ENCODE results near the gene PPME1.
A peak's percentile ranks its signal among the peaks of the same experiment; 100 is the strongest.

The PPME1 gene

DNA sequence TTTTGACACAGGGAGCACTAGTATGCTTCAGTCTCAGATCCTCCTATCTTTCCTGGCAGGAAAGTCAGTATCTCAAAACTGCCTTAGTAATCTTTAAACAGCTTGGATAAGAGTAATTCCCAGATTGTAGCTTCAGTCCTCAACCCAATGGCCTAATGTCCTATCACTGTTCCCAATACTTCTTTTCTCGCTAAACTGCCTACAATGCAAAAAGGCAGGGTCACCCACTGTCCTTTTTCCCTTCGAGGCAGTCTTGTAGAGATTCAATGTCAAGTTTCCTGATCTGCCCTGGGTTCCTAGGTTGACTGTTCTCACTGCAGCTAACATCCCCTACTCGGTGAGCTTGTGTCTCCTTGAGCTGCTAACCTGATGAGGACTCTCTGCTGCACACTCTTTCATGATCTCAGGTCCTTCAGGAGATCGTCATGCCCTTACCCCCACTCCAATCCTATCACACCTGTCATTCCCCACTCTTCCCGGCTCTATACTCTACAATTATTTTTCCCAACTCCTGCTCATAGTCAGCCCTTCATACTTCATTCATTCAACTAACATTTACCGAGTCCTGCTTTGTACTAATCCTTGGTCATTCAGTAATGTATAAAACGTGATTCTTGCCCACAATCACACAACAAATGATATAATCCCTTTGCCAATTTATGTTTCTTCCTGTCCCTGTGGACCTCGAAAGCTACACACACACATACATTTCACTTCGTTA, 1.2 kb upstream of the PPME1 start:
- Histone ChIP-seq H3K9me3 (ENCODE audit: control insufficient read depth, insufficient read depth, low read length) (no peaks in the 10 kb centered on the region), H3K79me2 (ENCODE audit: control insufficient read depth, low read length) (peaks cover 65% of the 10 kb centered on the region), H3K4me2 (ENCODE audit: low read length) (peak overlapping the region; percentile 88), H3K27ac (ENCODE audit: low read depth, low read length) (peak overlapping the region; percentile 70), H3K36me3 (ENCODE audit: control insufficient read depth, low read length) (peaks cover 57% of the 10 kb centered on the region), H4K20me1 (ENCODE audit: control insufficient read depth, insufficient read depth, low read depth, low read length) (no peaks in the 10 kb centered on the region), H3K27me3 (ENCODE audit: control insufficient read depth, low read length) (no peaks in the 10 kb centered on the region), H3K4me3 (ENCODE audit: low read length) (peak overlapping the region; percentile 88), H3K9me2 (replicated peaks; ENCODE audit: control insufficient read depth, low read length) (no peaks in the 10 kb centered on the region), H3K4me1 (ENCODE audit: control insufficient read depth, low read length) (peaks cover 38% of the 10 kb centered on the region), H3F3A (ENCODE audit: control insufficient read depth, insufficient read depth) (no peaks in the 10 kb centered on the region)
- no peak for TF ChIP-seq EZH2phosphoT487 (IDR thresholded peaks at IDR 0.05; ENCODE audit: borderline replicate concordance, low read length)
- TF ChIP-seq, protein P1, sequence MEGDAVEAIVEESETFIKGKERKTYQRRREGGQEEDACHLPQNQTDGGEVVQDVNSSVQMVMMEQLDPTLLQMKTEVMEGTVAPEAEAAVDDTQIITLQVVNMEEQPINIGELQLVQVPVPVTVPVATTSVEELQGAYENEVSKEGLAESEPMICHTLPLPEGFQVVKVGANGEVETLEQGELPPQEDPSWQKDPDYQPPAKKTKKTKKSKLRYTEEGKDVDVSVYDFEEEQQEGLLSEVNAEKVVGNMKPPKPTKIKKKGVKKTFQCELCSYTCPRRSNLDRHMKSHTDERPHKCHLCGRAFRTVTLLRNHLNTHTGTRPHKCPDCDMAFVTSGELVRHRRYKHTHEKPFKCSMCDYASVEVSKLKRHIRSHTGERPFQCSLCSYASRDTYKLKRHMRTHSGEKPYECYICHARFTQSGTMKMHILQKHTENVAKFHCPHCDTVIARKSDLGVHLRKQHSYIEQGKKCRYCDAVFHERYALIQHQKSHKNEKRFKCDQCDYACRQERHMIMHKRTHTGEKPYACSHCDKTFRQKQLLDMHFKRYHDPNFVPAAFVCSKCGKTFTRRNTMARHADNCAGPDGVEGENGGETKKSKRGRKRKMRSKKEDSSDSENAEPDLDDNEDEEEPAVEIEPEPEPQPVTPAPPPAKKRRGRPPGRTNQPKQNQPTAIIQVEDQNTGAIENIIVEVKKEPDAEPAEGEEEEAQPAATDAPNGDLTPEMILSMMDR (IDR thresholded peaks at IDR 0.05; ENCODE audit: low read depth, low read length, poor library complexity, severe bottlenecking), result no peak

DNA sequence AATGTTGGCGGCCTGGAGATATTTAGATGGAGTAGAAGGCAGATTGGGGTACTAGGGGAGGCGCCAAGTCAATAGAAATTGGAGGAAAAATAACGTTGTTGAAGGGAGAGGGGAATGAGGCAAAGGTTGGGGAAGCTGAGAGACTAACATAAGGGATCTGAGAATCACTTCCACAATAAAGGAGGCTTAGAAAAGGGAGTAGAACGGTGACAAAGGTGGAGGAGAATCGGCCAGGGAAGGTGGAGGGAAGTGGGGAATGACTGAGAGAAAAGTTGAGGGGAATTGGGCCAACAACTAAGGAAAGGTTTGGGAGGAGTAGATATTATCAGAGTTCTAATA, 510 bp downstream of the PPME1 start:
- H3K4me1 ChIP-seq (ENCODE audit: control insufficient read depth, low read length), result peaks cover 38% of the 10 kb centered on the region
- H3K79me2 ChIP-seq (ENCODE audit: control insufficient read depth, low read length), result peaks cover 79% of the 10 kb centered on the region
- no peaks in the 10 kb centered on the region for H3K27me3 ChIP-seq (ENCODE audit: control insufficient read depth, low read length)
- H3K9me2 ChIP-seq (replicated peaks; ENCODE audit: control insufficient read depth, low read length), result no peaks in the 10 kb centered on the region
- H3K27ac ChIP-seq (ENCODE audit: low read depth, low read length), result peak overlapping the region; percentile 70
- peak overlapping the region; percentile 81 for H3K4me2 ChIP-seq (ENCODE audit: low read length)
- no peaks in the 10 kb centered on the region for H3F3A ChIP-seq (ENCODE audit: control insufficient read depth, insufficient read depth)
- no peaks in the 10 kb centered on the region for H3K9me3 ChIP-seq (ENCODE audit: control insufficient read depth, insufficient read depth, low read length)
- H3K36me3 ChIP-seq (ENCODE audit: control insufficient read depth, low read length), result peaks cover 51% of the 10 kb centered on the region
- TF ChIP-seq, protein P1 (IDR thresholded peaks at IDR 0.05; ENCODE audit: low read depth, low read length, poor library complexity, severe bottlenecking), result no peak
- no peak for TF ChIP-seq EZH2phosphoT487 (IDR thresholded peaks at IDR 0.05; ENCODE audit: borderline replicate concordance, low read length)
- H3K4me3 ChIP-seq (ENCODE audit: low read length), result peak overlapping the region; percentile 92
- no peaks in the 10 kb centered on the region for H4K20me1 ChIP-seq (ENCODE audit: control insufficient read depth, insufficient read depth, low read depth, low read length)

DNA sequence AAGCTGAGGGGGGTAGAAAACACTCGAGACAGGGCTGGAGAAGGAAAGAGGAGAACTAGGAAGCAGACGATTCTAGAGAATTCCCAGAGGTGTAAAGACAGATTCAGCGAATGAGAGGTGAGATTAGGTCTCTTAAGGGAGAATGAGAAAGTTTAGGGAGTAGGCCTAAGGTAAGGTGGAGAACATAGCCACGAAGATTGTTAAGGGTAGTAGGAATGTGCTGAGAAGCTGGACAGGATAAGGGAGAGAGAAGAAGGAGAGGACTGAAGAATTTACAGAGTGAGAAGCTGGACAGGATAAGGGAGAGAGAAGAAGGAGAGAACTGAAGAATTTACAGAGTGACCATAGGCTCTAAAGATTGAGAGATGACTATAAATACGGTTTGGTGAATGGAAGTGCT, 908 bp downstream of the PPME1 start:
- Histone ChIP-seq H3K4me2 (ENCODE audit: low read length) (peak overlapping the region; percentile 81), H3K36me3 (ENCODE audit: control insufficient read depth, low read length) (peaks cover 47% of the 10 kb centered on the region), H3K79me2 (ENCODE audit: control insufficient read depth, low read length) (peaks cover 83% of the 10 kb centered on the region), H3F3A (ENCODE audit: control insufficient read depth, insufficient read depth) (no peaks in the 10 kb centered on the region), H3K27me3 (ENCODE audit: control insufficient read depth, low read length) (no peaks in the 10 kb centered on the region), H3K4me1 (ENCODE audit: control insufficient read depth, low read length) (peaks cover 38% of the 10 kb centered on the region), H3K27ac (ENCODE audit: low read depth, low read length) (peak overlapping the region; percentile 70), H4K20me1 (ENCODE audit: control insufficient read depth, insufficient read depth, low read depth, low read length) (no peaks in the 10 kb centered on the region), H3K4me3 (ENCODE audit: low read length) (peak overlapping the region; percentile 92), H3K9me3 (ENCODE audit: control insufficient read depth, insufficient read depth, low read length) (no peaks in the 10 kb centered on the region), H3K9me2 (replicated peaks; ENCODE audit: control insufficient read depth, low read length) (no peaks in the 10 kb centered on the region)
- no peak for TF ChIP-seq EZH2phosphoT487 (IDR thresholded peaks at IDR 0.05; ENCODE audit: borderline replicate concordance, low read length)
- TF ChIP-seq, protein P1 (IDR thresholded peaks at IDR 0.05; ENCODE audit: low read depth, low read length, poor library complexity, severe bottlenecking), result no peak
